ENCODE results near the gene HAX1.

GRCh38 chr1:154237435-154237834, 35.0 kb upstream of the HAX1 start:
- no peak for TF ChIP-seq NFIC (IDR thresholded peaks at IDR 0.05)
- TF ChIP-seq FOXM1 (IDR thresholded peaks at IDR 0.05; ENCODE audit: borderline replicate concordance, low read depth) = no peak
- no peak for TF ChIP-seq TCF12 (IDR thresholded peaks at IDR 0.05; ENCODE audit: low read depth)
- no peak for TF ChIP-seq EGR1 (IDR thresholded peaks at IDR 0.05)
- TF ChIP-seq MAX (IDR thresholded peaks at IDR 0.05) = no peak
- TF ChIP-seq TAF1 (IDR thresholded peaks at IDR 0.05; ENCODE audit: low read depth) = no peak
- no peak for TF ChIP-seq REST (IDR thresholded peaks at IDR 0.05; ENCODE audit: low read depth)
- no peak for TF ChIP-seq ZBTB7A (IDR thresholded peaks at IDR 0.05; ENCODE audit: low read depth)
- TF ChIP-seq CREB1 (IDR thresholded peaks at IDR 0.05; ENCODE audit: low read depth) = no peak
- TF ChIP-seq CEBPB (IDR thresholded peaks at IDR 0.05) = no peak
- TF ChIP-seq YY1 (IDR thresholded peaks at IDR 0.05; ENCODE audit: low read depth) = no peak
- no peak for TF ChIP-seq TEAD4 (IDR thresholded peaks at IDR 0.05)
- no peak for TF ChIP-seq EP300 (IDR thresholded peaks at IDR 0.05; ENCODE audit: borderline replicate concordance)

Measured in Ishikawa (cell line).